Inflammatory macrophage (primary cell): ENCODE measurements around the gene WNT9B.

Experiments used
- DNase-seq, 2 donors: peaks; one replicate each; pipeline ENCODE4 v3.0.0-alpha.2; 2020 to 2022

The WNT9B gene

DNA sequence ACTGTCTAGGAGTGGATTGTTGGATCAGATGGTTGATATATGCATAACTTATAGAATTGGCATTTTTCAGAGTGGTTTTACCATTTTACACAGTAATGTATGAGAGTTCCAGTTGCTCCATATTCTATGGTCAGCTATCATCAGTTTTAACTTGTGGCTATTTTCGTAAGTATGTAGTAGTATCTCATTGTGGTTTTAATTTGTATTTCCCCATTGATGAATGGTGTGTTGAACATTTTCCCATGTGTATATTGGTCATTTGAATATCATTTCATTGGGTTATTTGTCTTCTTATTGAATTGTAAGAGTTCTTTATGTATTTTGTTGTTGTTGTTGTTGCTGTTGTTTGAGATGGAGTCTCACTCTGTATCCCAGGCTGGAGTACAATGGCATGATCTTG, 6.2 kb downstream of the WNT9B start:
- DNase-seq: no peak

DNA sequence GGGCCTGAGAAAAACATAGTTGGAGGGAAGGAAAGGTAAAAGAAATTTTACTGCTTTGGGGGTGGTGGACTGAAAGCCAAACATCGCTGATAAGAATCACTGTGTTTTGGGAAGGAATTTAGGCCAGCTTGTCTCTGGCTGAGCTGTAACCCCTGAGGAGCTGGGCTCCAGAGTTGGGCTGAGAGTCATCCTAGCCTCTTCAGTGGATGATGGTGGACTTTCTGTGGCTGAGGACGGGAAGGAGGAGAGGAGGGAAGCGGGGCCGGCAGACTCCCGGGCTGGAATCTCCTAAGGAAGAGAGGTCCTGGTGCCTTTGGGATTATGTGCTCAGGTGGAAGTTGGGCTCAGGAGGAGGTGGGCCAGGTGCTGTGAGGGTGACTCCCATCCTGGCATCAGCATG, 8.6 kb downstream of the WNT9B start:
- DNase-seq: no peak

DNA sequence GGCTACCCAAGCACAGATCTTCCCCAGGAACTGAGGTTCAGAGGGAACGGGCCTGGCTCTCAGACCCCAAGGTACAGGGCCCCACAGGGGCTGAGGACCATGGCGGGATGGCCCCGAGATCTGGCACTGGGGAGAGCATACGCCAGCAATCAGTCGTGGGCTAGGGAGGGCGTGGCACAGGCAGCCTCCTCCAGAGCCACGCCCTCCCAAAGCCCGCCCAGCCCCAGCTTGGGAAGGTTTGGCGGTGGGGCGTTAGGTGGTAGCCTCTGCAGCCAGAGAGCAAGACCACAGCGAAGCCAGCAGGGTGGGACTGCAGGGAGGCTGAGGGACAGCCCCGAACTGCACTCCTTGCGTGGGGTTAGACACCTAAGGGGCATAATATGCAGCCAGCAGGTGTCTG, 11.6 kb downstream of the WNT9B start:
- DNase-seq: no peak

DNA sequence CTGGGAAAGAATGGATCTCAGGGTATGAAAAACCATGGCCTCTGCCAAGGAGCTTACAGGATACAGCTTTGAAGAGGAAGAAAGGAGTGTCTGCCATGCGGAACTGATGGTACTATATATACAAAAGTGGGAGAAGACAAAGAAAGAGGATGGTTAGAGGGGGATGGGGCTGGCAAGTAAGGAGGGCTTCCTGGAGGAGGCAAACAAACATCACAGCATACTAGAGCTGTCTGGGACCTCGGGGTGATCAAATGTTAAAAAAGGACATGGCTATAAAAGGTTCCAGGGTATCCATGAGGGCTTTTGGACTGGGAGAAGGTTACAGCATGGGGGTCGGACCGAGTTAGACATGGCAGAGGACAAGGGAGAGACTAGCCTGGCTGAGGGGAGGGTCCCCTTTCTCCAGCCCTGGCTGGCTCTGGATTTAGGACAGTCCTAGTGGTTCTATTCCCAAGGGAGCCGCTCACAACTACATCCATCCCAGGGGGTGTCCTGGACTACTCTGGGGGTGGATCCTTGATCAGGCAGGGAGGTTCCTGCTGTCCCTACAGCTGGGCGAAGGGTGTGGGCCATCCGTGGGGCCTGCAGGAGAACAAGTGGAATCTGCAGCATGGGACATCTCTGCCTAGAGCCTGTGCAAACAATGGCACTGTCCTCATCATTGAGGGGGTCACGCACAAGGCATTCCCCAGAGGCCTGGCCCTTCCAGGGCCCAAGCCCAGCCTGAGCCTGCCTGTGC, 12.2 kb downstream of the WNT9B start:
- DNase-seq: no peak

DNA sequence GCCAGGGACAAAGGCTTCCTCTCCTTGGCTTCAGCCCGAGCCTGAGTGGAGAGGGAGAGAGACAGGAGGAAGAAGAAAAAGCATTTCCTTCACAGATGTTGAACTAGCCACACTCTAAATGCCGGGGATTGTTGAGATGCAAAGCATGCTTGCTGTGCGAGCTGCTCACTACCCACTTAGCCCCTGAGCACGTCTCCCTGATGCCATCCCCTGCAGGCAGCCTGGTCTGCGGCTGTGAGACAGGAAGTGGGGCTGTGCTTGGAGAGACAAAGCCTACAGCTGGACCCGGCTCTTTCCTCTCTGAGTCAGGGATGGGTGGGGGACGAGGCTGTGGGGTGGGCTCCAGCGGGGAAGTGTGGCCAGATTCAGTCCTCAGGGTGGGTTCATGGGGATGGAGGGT, 13.7 kb downstream of the WNT9B start:
- no peak for DNase-seq

DNA sequence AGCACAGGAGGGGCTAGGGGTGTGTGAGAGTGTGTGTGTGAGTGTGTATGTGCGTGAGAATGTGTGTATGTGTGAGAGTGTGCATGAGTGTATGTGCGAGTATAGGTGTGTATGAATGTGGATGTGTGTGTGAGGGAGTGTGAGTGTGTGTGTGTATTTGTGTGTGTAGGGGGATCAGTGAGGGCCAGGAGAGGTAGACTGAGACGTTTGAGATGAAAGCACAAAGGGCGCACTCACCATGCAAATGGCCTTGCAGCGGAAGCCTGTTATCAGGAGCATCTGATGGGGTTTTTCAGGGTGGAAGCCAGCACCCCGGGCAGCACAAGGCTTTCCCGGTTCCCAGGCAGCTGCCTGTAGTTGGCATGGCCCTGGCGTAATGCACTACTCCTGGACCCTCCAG, 14.9 kb downstream of the WNT9B start:
- DNase-seq: no peak

DNA sequence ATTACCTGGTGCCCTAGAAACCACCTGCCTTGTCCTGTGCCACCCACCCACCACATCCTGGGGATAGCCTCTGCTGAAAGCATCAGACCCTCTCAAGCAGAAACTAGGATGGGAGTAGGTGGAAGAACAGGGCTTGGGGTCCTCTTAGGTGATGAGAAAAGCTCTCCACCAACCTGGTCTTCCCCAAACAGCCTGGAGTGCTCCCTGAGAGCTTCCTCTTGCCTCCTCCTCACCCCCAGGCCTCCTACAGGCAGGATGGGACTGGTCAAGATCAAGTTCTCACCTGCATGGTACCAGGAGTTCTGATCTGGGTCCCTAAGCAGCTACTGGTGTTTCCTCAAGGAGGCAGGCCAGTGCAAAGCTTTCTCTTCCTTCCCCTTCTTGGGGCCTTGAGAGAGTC, 15.4 kb downstream of the WNT9B start:
- DNase-seq: no peak

DNA sequence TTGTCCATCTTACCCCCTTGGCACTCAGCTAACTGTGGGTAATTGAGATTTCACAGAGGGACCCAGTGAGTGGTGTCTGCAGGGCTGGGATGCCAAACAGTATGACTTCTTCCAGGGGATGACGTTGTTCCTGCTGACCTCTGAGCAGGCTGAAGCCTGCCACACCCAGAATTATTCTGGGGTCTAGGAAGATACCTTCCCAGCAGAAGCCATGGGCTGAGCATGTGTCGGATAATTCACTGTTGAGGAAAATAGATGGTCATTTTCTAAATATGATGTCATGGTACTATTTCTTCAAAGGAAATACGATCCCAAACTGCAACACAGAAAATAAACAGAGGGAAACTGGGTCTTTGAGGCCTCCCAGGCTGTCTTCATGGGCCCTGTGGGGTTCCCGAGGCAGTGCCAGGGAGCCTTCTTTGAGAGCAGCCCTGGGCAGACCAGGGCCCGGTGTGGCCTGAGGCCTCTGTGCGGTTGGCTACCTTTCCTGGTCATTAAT, 17.4 kb downstream of the WNT9B start:
- DNase-seq: no peak

DNA sequence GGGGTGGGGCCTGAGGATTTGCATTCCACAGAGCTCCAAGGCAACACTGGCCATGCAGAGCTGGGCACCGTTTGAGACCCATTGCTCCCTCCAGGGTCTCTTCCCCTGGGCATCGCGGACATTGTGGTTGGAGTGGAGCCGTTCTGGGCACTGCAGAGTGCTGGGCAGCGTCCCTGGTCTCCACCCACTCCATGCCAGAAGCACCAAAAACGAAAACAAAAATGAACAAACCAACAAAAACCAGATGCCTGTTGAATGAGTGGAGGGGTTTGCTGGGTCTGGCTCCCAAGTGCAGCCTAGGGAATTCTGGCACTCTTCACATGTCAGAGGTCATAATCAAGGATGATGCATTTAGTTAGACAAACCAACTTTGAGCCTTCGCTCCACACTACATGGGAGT, 17.9 kb downstream of the WNT9B start:
- no peak for DNase-seq

DNA sequence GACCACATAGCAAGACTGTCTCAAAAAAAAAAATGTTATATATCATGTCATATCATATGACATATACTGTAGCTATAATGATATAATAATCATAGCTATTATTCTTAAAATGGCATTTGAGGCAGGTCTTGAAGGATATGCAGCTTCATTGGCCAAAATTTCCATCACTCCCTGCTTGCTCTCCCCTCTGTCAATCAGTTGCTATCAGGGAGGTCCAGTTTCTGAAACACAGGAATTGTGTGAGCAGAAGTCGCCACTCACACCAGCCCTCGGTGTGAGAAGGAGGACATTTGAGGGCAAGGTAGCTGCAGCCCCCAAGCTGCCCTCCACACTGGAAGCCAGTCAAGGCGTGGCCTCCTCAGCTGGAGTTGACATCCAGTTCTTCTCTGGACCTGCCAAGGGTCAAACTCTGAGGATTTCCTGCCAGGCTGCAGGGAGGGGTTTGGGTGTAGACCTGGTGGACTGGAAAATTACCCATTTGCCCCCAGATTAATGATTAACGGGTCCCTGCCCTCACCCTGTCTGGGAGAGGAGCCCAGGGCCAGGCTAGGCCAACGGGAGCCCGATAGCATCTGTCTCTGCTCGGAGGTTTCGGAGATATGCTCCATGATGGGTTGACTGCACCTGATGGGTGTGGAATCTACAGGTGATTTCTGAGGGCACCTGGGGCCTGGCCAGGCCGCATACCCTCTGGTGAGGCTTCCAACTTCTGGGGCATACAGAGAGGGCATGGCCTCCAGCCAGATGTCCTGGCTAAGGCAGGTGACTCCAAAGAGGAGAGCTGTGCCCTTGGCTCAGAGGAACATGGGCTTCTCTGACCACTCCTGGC, 18.8 kb downstream of the WNT9B start:
- no peak for DNase-seq

DNA sequence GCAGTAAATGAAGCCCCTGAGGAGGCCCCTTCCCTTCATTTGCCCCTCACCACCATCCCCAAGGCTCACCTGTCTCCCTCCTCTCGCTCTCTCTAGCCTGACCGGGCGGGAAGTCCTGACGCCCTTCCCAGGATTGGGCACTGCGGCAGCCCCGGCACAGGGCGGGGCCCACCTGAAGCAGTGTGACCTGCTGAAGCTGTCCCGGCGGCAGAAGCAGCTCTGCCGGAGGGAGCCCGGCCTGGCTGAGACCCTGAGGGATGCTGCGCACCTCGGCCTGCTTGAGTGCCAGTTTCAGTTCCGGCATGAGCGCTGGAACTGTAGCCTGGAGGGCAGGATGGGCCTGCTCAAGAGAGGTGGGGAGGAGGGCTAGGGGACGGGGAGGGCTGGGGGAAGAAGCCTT, 21.0 kb downstream of the WNT9B start:
- no peak for DNase-seq

DNA sequence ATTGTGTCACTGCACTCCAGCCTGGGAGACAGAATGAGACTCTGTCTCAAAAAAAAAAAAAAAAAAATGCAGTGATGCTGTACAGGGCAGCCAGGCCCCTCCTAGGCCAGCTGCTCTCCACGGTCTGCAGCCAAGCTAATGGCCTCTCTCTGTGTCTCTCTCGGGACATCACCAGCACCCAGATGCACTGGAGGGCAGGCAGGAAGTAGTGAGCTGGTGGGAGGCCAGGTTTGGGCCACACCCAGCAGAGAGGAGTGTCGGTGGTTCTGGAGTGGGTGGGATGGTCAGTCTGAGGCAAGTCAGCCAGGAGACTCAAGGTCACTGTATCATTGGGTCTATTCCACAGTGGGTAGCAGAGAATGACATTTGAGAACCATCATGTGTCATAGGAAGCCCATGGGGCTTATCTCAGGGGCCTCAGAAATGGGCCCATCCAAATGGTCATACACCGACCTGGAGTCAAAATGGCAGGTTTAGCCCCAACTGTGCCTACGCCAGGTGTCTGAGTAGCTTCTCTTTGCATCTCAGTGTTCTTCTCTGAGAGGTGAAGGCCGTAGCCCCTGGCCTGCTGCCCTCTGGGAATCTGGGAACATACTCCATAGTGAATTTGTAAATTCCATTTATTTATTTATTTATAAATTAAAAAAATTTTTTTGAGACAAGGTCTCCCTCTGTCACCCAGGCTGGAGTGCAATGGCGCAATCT, 22.7 kb downstream of the WNT9B start:
- no peak for DNase-seq

DNA sequence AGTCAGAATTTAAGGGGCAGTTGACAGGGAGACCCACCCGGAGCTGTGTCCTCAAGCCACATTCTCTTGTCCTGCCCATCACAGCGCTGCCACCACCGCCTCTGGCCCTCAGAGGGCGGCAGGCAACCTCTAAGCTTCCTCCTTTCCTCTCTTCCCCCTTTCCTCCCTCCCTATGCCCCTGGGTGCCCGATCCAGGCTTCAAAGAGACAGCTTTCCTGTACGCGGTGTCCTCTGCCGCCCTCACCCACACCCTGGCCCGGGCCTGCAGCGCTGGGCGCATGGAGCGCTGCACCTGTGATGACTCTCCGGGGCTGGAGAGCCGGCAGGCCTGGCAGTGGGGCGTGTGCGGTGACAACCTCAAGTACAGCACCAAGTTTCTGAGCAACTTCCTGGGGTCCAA, 23.5 kb downstream of the WNT9B start:
- DNase-seq: no peak

DNA sequence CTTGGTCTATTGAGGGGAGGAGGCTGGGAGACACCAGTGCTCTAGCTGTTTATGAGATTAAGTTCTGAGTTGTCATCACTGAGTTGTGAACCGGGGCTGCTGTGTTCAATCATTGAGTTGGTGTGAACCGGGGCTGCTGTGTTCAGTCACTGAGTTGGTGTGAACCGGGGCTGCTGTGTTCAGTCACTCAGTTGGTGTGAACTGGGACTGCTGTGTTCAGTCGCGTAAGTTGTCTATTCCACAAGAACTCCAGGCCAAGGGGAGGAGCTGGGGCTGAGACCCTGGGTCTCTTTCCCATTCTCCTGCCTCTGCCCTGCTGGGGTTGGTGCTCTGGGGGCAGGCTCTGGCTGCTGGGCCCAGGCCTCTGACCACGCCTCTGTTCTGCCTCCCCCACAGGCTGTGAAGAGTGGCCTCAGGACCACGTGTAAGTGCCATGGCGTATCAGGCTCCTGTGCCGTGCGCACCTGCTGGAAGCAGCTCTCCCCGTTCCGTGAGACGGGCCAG, 24.5 kb downstream of the WNT9B start:
- no peak for DNase-seq

DNA sequence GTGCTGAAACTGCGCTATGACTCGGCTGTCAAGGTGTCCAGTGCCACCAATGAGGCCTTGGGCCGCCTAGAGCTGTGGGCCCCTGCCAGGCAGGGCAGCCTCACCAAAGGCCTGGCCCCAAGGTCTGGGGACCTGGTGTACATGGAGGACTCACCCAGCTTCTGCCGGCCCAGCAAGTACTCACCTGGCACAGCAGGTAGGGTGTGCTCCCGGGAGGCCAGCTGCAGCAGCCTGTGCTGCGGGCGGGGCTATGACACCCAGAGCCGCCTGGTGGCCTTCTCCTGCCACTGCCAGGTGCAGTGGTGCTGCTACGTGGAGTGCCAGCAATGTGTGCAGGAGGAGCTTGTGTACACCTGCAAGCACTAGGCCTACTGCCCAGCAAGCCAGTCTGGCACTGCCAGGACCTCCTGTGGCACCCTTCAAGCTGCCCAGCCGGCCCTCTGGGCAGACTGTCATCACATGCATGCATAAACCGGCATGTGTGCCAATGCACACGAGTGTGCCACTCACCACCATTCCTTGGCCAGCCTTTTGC, 25.0 kb downstream of the WNT9B start:
- DNase-seq: no peak

DNA sequence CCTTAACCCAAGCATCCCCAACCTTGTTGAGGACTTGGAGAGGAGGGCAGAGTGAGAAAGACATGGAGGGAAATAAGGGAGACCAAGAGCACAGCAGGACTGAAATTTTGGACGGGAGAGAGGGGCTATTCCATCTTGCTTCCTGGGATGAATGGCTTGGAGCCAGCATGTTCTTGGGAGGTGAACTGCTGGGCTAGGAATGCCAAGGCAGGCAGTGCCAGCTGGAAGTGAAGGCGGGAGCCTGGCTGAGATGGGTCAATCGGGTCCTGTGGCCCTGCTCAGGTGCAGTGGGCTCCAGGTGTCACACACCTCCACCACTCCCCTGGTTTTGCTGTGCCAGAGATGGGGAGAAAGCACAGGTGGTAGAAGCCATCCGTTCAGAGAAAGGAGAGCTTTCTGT, 25.5 kb downstream of the WNT9B start:
- DNase-seq: no peak

DNA sequence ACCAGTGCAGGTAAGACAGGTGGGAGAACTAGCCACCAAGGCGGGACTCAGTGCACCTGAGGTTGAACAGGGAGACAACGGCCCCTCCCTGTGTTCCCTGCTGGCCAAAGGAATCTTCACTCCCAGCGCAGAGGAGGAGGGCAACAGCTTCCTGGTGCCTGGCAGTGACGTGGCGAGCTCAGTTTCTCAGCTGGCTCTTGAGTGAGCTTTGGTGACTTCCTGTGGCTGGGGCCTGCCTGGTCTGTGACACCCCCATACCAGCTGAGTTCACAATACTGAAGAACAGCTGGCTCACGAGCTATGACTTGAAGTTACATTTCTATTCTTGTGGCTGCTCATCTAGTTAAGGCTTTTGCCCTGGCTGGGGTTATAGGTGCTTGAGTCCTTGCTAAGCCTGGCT, 26.1 kb downstream of the WNT9B start:
- peak; percentile 16 to 40 for DNase-seq

DNA sequence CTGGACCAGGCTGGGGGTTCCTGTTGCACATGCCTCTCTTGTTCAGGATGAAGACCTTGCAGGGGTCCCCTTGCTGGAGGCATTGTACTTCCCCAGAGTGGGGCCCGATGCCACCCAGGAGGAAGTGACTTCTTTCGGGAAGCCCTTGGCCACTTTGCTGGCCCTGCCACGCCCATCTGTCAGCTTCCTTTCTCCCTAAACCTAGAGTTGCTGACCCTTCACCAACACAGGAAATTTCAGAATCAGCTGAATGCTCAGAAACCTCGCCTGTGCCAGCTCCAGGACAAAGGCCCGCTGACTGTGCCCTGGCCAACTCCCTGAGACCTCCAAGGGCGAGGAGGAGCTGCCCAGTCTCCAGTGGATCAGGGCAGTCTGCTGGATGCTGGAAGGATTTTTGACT, 26.7 kb downstream of the WNT9B start:
- DNase-seq: peak; percentile 70 to 77

DNA sequence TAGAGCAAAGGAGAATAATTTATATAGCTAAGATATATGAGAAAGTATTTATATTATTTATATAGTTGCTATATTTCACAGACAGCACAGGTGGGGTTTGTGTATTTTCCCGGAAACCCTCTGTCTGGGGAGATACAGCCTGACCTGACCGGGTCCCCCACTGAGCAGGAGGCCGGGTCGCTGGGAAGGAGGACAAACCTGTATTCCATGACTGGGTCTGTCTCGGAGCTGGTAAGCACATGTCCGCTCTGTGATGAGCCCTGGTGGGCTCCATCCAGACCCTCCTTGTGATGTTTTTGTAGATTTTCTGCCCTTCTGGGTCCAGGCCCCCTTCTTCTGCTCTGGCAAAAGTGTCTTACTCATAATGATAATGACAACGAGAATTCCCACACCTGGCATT, 27.7 kb downstream of the WNT9B start:
- no peak for DNase-seq

DNA sequence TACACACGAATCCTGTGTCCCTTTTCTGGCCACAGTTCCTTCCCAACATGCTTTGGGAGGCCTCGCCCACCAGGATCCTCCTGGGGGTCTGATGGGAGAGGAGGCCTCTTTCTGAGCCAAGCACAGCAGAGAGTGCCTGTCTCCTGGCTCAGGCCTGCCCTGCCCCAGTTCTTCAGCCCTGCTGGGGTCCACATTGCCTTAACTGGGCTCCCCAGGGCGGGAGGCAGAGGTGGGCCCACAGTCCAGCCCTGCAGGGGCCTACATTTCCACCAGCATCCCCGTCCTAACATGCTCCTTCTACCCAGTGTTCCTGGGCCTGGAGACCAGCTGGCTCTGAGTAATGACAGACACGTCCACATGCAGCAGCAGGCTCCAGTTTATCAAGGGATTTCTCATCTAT, 29.6 kb downstream of the WNT9B start:
- DNase-seq: no peak

DNA sequence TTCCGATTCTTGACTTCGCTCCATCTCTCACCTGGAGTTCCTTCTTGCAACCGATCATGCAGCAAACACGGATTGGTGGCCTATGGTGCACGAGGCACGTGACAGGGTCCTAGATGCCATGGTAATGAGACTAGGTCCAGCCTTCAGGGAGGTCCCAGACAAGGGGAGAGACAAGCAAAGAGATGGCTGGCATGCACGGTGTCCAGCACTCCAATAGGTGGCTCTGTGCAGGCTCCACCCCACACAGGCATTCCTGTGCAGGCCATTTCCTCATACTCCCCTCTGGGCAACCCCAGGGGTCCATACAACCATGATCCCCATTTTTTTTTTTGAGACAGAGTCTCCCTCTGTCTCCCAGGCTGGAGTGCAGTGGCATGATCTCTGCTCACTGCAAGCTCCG, 31.3 kb downstream of the WNT9B start:
- DNase-seq: no peak

DNA sequence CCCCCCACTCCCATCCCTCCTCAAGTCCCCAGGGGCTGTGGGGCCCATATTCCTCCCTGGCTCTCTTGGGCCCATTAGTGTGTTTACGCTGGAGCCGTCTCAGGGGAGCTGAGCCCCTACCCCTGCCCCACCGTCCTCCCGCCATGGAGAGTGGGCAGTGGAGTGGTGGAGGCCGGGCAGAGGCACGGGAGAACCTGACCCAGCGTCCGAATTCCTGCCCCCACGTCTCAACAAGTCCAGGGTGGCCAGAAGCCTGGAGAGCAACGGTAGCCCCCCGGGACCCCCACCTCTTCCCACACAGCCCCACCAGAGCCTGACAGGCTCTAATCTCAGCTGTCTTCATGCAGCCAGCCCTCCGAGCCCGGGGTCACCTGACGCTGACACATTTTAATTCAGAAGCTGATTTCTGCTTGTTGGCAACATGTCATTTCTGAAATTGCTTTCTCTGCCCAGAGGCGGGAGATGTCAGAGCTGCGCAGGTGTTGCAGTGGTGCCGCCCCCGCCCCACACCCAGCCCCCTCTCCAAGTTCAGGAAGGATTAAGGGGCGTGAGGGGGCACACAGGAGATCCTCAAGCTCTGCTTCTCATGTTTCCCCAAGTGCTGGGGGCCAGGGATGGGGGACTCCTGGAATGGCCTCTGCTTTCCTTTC, 32.6 kb downstream of the WNT9B start:
- no peak for DNase-seq

DNA sequence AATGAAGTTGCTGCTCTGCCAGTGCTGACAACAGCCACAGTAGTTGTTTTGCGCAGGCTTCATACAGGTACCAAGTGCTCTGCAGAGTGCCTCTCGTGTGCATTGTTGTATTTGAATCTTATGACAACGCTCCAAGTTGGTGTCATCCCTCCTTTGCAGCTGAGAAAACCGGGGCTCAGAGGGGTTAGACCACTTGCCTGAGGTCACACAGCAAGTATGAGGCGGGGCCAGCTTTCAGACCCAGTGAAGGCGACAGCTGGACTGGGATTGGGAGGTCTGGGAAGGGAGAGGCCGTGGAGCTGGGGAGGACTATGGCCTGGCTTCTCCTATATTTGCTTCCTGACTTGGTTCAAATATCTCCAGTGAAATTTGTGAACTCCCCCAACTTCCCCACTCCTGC, 33.2 kb downstream of the WNT9B start:
- no peak for DNase-seq
